GM12891 (cell line): ENCODE data around the gene GRM7.

Source experiments
- PAX5 ChIP-seq: IDR thresholded peaks from 2 replicates; pipeline ENCODE4 v1.6.1; 2011; ENCODE audit warnings: low read length, moderate library complexity, mild to moderate bottlenecking; ENCODE audit not compliant: insufficient read depth, severe bottlenecking
- POLR2A ChIP-seq: IDR thresholded peaks from 2 replicates; pipeline ENCODE4 v1.6.1; 2011; ENCODE audit warnings: low read depth, low read length, control low read depth
- POLR2AphosphoS5 ChIP-seq: IDR thresholded peaks from 2 replicates; pipeline ENCODE4 v1.6.1; 2011; ENCODE audit warnings: low read depth, low read length, control low read depth
- POU2F2 ChIP-seq: IDR thresholded peaks from 2 replicates; pipeline ENCODE4 v1.6.1; 2011; ENCODE audit warnings: low read depth, mild to moderate bottlenecking, control low read depth, low read length, moderate library complexity
- SPI1 ChIP-seq: IDR thresholded peaks from 2 replicates; pipeline ENCODE4 v1.6.1; 2011; ENCODE audit warnings: low read depth, low read length, control low read depth
- TAF1 ChIP-seq: IDR thresholded peaks from 2 replicates; pipeline ENCODE4 v1.6.1; 2011; ENCODE audit warnings: low read depth, low read length, control low read depth

- TF ChIP-seq POLR2A (no peak), POLR2AphosphoS5 (no peak), TAF1 (no peak), POU2F2 (no peak), SPI1 (no peak), PAX5 (no peak)
Observed at GRCh38 chr3:7658294-7658693, 797.4 kb downstream of the GRM7 start.
